ENCODE data around the gene PHACTR2. TPM values are rescaled to one million over a fixed set of nuclear protein-coding genes. Genes with fewer than 3 reads are reported as not detected.
"Not testable (repeated sequence)": the region's sequence is repeated elsewhere in the genome, so short reads cannot be mapped to it uniquely, and the experiment has no call there.

PHACTR2 gene
- polyA plus RNA-seq (2012; ENCODE audit: insufficient read depth, insufficient read length, low read depth) = 0.06 TPM

DNA sequence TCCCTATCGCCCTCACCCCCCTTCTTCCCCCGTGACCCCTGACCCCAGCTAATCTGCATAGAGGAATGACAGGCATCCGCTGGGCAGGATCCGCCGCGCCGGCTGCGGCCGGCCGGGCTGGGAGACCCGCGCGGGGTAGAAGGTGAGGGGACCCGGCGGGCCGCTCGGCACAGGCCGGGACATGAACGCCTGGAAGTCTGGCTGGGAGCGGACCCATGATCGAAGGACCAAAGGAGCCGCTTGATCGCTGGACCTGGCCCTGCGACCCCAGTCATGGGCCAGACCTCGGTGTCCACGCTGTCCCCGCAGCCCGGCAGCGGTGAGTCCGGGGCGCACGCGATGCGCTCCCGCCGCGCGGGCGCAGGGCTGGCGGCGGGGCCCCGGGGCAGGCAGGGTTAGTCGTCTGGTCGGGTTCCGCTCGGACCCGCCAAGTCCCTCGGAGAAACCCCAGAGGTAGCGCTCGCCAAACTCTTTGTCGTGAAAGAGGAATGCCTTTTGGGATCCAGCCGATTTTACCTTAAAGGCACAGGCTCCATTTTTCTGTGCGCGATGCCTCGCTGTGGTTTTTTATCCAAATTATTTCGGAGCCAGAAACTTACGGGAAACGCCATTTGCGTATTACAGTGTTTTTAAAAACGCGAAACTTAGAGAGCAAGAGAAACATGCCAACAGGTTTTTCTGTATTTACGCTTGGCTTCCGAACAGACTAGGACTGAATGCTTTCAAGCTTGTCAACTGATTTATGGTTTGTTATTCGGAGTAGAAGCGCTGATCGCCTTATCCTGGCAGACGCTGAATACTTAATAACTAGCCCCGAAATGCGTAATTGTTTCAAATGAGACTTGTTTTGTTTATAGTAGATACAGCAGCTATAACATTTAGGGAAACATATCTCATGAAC is at the start of gene PHACTR2:
PHACTR2 (plus strand) TSS at position 75 of the 901 bp plus-strand sequence; CDS start at position 274, 199 bp downstream.
- Histone ChIP-seq H3K27me3 (peaks cover 26% of the 10 kb centered on the region), H3K9me3 (no peaks in the 10 kb centered on the region), H3K4me3 (ENCODE audit: low read depth, low read length) (no peak within 1 kb of the TSS), H3K36me3 (no peaks in the 10 kb centered on the region), H3K4me1 (no peaks in the 10 kb centered on the region)
- TF ChIP-seq CTCF (IDR thresholded peaks at IDR 0.05; ENCODE audit: low read depth, low read length) = no peak
- DNase-seq = peak; percentile 14

DNA sequence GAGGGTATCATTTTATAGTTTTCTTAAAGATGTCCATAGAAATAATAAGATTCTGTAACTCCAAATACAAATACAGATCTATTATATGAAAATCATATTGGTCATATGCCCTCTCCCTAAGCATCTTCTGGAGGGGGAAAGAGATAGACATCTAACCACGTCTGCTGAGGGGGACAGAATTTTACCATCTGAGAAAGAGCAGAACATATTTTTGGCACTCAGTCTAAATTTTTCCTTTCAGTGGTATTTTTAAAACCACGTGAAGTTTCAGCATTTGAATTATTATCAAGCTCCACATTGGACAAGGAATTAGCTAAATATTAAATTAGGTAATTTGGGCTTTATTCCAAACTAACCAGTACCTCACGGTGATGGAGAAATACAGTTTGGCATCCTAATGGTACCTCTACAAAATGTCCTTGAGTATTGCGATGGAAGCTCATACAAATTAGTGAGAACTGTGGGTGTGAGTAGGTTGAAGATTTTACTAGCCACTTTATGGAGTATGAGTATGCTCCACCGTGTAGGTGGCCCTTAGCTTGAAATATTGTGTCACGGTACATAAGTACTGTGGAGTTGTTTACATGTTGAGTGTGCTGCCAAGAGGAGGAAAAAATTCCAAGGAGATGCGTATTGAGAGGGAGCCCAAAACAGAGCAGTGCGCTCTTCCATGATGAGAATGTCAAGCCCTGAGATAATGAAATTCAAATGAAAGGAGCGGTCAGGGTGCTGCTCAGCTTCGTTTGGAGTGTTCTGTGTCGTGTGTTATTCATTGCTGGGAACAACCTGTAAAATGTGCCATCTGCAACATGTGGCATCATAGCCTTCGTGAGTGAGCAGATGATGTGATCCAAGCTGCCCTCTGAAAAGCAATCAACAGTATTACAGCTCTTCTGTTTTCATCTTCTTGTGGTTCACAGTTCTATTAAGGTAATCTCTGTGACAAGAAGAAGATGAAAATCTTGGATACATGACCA is 48.4 kb upstream of the PHACTR2 start:
- no peak for TF ChIP-seq CTCF (IDR thresholded peaks at IDR 0.05; ENCODE audit: low read depth, low read length)
- no peak overlapping the region for H3K4me3 ChIP-seq (ENCODE audit: low read depth, low read length)
- no peaks in the 10 kb centered on the region for H3K27me3 ChIP-seq
- H3K9me3 ChIP-seq = no peaks in the 10 kb centered on the region
- H3K4me1 ChIP-seq = no peaks in the 10 kb centered on the region
- no peak for DNase-seq
- no peaks in the 10 kb centered on the region for H3K36me3 ChIP-seq

GRCh38 chr6:143631196-143631595 is 46.6 kb upstream of the PHACTR2 start:
- not testable (repeated sequence) for H3K27me3 ChIP-seq

GRCh38 chr6:143632894-143633293 is 44.9 kb upstream of the PHACTR2 start:
- Histone ChIP-seq H3K36me3 (no peaks in the 10 kb centered on the region), H3K4me3 (ENCODE audit: low read depth, low read length) (no peak overlapping the region), H3K4me1 (no peaks in the 10 kb centered on the region), H3K27me3 (no peaks in the 10 kb centered on the region), H3K9me3 (no peaks in the 10 kb centered on the region)
- no peak for TF ChIP-seq CTCF (IDR thresholded peaks at IDR 0.05; ENCODE audit: low read depth, low read length)
- no peak for DNase-seq

More at GRCh38 chr6:143631196-143631595, 46.6 kb upstream of the PHACTR2 start:
- not testable (repeated sequence) for H3K36me3 ChIP-seq; DNase-seq; H3K9me3 ChIP-seq; H3K4me1 ChIP-seq; H3K4me3 ChIP-seq (ENCODE audit: low read depth, low read length)

DNA sequence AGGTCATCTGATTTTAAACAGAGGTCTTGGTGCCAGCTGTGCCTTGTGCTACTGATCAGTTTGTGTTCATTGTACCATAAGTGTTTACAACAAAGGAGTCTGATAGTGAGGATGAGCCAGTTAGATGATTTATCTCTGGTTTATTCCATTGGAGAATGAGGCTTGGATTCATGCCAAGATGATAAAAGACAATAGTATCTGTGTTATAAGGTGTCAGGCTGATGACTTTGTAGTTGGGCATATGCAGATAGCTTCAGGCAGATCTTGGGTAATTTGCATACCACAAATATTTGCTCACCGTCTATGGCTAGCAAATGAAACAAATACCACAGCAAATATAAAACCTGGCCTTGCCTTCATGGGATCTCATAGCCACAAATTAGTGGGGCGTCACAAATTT is 43.3 kb upstream of the PHACTR2 start:
- Histone ChIP-seq H3K27me3 (no peaks in the 10 kb centered on the region), H3K4me3 (ENCODE audit: low read depth, low read length) (no peak overlapping the region), H3K4me1 (no peaks in the 10 kb centered on the region), H3K36me3 (no peaks in the 10 kb centered on the region), H3K9me3 (no peaks in the 10 kb centered on the region)
- TF ChIP-seq CTCF (IDR thresholded peaks at IDR 0.05; ENCODE audit: low read depth, low read length) = no peak
- no peak for DNase-seq

DNA sequence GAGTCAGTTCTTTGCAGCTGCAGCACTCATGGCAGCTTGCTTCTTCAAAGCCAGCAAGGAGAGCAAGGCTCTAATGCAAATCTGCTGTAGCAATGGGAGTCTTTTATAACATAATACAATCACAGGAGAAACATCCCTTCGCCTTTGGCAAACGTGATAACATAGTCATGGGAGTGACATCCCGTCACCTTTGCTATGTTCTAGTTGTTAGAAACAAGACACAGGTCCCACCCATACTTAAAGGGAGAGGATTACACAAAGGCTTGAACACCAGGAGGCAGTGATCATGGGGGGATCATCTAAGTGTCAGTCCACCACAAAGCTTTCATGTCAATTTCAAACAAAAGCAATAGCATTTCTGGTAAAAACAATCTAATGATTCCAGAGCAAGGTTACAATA is 40.1 kb upstream of the PHACTR2 start:
- no peak for DNase-seq
- no peak for TF ChIP-seq CTCF (IDR thresholded peaks at IDR 0.05; ENCODE audit: low read depth, low read length)
- Histone ChIP-seq H3K4me1 (no peaks in the 10 kb centered on the region), H3K9me3 (no peaks in the 10 kb centered on the region), H3K36me3 (no peaks in the 10 kb centered on the region), H3K4me3 (ENCODE audit: low read depth, low read length) (no peak overlapping the region), H3K27me3 (no peaks in the 10 kb centered on the region)

All from BE2C (cell line).